SK-N-SH treated with all-trans-retinoic acid at 6 μM for 48 hours (cell line): ENCODE data around the gene LPGAT1.

Source experiments
- ARNTL ChIP-seq: fragments of 450-650 bp; formaldehyde crosslinking; IDR thresholded peaks from 2 replicates; pipeline ENCODE4 v1.5.0; 2020; ENCODE audit warnings: low read depth, mild to moderate bottlenecking, moderate library complexity, borderline replicate concordance
- PATZ1 ChIP-seq: fragments of 250-450 bp; sonication (Bioruptor Pico); IDR thresholded peaks from 2 replicates; pipeline ENCODE4 v1.8.0; 2020; ENCODE audit warnings: mild to moderate bottlenecking, moderate library complexity, borderline replicate concordance
- RARB ChIP-seq: fragments of 250-450 bp; sonication (Bioruptor Pico); IDR thresholded peaks from 2 replicates; pipeline ENCODE4 v1.8.0; 2021; ENCODE audit warnings: mild to moderate bottlenecking, moderate library complexity
- TCF4 ChIP-seq: fragments of 250-450 bp; sonication (Bioruptor Pico); IDR thresholded peaks from 2 replicates; pipeline ENCODE4 v1.8.0; 2021; ENCODE audit warnings: mild to moderate bottlenecking, moderate library complexity, borderline replicate concordance
- ZC3H10 ChIP-seq: fragments of 250-450 bp; sonication (Bioruptor Pico); IDR thresholded peaks from 2 replicates; pipeline ENCODE4 v1.5.1; 2021; ENCODE audit warnings: mild to moderate bottlenecking, moderate library complexity
- ZFP3 ChIP-seq: fragments of 250-450 bp; sonication (Bioruptor Pico); IDR thresholded peaks from 2 replicates; pipeline ENCODE4 v1.5.0; 2020; ENCODE audit warnings: mild to moderate bottlenecking, moderate library complexity

GRCh38 chr1:211808475-211808874 is 22.1 kb downstream of the LPGAT1 start:
- no peak for TF ChIP-seq ARNTL (CRISPR knock-in tag)
- TF ChIP-seq PATZ1 (CRISPR knock-in tag), result no peak
- TF ChIP-seq TCF4 (CRISPR knock-in tag), result no peak
- TF ChIP-seq ZFP3, result no peak
- TF ChIP-seq ZC3H10 (CRISPR knock-in tag), result no peak
- TF ChIP-seq RARB (CRISPR knock-in tag), result no peak
